ENCODE data around the gene DDX25.
"Not testable (repeated sequence)": the region's sequence is repeated elsewhere in the genome, so short reads cannot be mapped to it uniquely, and the experiment has no call there.

GRCh38 chr11:125862786-125863185 lies 41.5 kb upstream of the DDX25 start:
- TF ChIP-seq CTCF, POLR2A, EP300, POLR2AphosphoS5 (IDR thresholded peaks at IDR 0.05): not testable (repeated sequence)
